Brain pericyte (primary cell): Measurements from ENCODE around the gene ROMO1.
"Not testable (repeated sequence)": the region's sequence is repeated elsewhere in the genome, so short reads cannot be mapped to it uniquely, and the experiment has no call there.

Experiments
- DNase-seq: peaks from one replicate; pipeline ENCODE4 v3.0.0-alpha.2; 2012; ENCODE audit warnings: low read depth, low spot score

The ROMO1 gene

DNA sequence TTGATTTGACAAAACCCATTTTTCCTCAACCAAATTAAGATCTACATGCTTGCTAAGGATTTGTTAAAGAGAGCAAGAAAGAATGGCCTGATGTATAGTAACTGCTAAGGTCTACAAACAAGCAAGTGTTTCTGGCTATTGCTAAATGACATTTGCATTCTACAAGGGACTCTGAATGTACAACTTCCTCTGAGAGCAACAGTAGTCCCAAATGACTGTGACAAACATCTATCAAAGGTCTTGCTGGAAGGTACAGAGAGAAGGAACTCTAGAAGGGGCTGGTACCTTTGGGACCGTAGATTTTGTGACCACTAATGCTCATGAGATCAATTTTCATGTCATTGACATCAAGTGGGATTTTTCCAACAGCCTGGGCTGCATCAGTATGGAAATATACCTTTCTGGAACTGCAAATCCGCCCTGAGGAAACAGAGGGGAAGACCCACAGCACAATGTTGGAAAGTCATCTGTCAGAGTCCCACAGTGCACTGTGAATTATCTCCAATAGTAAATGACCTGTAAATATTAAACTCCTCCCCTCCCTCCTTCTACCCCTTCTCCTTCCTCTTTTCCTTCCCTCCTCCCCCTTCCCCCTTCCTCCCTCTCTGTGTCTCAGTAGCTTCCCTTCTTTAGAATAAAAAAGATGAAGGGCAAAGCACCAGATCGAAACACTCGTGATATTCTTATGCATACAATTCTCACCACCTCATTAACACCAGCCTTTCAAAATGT, 18.6 kb upstream of the ROMO1 start:
- DNase-seq = no peak

DNA sequence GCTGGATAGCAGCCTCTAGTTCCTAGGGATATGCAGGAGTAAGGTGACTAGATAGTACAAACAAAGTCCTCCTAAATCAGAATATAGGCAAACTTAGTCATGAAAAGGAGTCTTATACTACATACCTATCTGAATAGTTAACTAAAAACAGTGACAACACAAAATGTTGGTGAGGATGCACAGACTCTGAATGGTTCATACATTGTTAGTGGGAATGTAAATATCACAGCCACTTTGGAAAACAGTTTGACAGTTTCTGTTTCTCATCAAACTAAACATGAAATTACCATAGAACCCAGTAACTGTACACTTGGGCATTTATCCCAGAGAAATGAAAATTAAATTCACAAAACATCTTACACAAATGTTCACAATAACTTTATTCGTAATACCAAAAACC, 17.2 kb upstream of the ROMO1 start:
- no peak for DNase-seq

DNA sequence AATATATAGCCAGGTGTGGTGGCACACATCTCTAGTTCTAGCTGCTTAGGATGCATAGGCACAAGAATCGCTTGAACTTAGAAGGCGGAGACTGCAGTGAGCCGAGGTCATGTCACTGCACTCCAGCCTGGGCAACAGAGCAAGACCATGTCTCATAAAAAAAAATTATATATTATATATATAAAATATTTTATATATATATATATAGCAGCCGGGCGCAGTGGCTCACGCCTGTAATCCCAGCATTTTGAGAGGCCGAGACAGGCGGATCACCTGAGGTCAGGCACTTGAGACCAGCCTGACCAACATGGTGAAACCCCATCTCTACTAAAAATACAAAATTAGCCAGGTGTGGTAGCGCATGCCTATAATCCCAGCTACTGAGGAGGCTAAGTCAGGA, 13.8 kb upstream of the ROMO1 start:
- DNase-seq = not testable (repeated sequence)

DNA sequence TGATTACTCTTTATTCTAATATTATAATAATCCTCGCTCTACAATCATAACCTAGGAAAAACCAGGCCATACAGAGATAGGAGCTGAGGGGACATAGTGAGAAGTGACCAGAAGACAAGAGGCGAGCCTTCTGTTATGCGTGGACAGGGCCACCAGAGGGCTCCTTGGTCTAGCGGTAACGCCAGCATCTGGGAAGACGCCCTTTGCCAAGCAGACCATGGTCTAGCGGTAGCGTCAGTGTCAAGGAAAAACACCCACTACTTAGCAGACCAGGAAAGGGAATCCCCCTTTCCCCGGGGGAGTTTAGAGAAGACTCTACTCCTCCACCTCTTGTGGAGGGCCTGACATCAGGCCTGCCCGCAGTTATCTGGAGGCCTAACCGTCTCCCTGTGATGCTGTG, 12.3 kb upstream of the ROMO1 start:
- DNase-seq = not testable (repeated sequence)

DNA sequence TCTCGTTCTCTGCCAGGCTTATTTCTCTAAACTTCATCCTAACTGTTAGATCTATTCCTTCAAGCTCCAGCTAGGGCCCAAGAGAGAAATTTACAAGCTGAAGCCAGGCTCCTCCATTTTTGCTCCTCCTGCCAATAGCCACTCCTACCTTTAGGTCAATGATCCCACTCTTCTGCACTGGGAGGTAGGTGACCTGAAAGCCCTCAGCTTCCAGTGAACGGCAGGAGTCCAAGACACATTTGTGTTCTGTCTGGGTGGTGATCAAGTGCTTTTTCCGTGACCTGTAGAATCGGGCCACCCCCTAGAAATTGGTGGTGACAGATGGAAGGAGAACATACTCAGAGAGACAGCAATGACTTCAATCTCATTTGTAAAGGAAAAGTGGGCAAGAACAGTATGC, 8.9 kb upstream of the ROMO1 start:
- DNase-seq = no peak

DNA sequence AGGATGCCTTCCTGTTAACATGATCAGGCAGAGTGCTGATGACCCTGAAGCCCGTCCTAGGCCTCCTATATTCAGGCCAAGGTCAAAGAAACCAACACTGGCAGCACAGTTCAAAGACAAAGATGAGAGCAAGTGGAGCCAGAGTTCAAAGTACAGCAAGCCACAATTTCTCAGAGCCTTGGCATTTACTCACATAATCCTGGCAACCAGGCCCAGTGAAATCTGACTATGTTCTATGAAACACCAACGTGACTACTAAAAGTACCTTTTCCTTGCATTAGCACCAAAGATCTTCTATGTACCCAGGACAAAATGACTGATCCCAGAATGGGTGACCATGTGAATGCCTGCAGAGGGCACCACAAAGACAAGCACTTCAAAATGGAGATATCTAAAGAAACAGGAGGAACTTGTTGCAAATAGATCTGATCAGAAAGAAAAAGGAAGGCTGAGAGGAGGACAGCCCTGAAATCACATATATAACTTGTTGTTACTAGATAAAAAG, 3.9 kb upstream of the ROMO1 start:
- no peak for DNase-seq

DNA sequence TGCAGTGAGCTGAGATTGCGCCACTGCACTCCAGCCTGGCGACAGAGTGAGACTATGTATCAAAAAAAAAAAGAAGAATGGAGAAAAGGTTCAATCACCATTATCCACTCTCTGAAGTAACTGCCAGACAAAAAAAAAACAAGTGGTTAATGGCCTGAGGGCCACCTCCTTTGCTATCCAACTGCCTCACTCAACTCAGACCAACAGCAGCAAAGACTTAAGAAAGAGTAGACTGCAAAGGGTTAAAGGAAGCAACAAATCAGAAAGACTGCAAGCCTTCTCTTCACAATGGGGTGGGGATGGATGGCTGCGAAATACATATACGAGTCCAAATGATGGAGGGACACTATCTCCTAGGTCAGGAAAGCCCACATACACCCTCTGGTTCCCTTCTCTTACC, 3.2 kb upstream of the ROMO1 start:
- no peak for DNase-seq

DNA sequence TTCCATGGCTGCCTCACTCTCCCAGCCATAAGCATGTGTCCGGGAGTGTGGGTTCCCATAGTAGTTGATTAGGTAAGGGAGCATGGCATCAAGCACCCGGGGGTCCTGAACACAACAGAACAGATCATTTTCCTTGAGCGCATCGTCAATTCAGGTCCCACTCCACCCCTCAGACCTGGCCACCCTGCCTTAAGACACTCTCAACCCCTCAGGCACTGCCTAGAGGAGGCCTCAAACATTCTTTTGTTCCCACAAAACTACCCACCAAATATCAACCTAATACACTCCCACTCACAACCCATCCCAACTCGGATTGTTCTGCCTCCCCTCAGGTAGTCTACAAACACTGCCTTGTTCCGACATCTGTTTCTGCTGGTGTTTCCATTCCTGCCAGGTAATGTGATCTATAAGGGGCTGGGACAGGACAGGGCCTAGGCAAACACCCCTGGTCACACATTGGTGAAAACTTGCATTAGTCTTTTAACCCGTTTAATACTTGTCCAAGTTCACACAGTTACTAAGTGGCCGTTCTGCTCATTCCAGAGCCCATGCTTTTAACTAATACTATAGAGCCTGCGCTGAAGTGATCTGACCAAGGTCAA, 1.4 kb upstream of the ROMO1 start:
- DNase-seq = no peak

DNA sequence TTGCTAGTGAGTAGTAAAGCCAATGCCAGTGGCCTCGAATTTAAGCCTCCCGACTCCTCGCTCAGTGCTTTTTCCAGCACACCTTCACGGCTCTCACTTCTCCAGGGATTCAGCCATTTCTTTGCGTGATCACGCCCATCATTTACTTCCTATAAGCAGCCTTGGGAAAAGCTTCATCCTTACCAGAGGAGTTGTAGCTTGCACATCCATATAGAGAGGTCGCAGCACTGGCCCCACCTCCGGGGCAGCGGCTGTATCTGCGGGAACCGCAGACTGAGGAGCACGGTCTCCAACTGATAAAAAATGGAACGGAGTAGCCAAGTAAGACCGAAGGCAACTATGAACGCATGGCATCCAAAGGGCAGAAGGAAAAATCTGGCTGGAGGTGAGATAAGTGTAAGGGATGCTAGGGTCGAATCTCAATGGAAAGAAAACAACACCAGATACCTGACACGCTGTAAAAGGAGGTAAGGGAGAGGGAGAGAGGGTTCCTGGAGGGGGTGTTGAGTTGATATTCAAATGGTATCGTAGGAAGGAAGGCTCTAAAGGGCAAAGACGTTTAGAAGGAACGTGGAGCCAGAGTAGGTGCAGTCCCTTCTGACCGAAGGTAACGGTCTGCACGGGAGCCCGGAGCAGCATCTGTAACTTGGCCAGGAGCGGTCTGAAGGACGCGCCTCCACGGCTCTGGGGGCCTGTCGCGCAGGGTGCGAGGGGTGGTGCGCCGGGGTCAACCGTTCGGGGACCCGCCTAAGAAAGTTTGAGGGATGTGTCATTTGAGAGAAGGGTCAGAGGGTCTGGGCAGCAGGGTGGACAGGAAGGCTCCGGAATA, 693 bp upstream of the ROMO1 start:
- DNase-seq = no peak

DNA sequence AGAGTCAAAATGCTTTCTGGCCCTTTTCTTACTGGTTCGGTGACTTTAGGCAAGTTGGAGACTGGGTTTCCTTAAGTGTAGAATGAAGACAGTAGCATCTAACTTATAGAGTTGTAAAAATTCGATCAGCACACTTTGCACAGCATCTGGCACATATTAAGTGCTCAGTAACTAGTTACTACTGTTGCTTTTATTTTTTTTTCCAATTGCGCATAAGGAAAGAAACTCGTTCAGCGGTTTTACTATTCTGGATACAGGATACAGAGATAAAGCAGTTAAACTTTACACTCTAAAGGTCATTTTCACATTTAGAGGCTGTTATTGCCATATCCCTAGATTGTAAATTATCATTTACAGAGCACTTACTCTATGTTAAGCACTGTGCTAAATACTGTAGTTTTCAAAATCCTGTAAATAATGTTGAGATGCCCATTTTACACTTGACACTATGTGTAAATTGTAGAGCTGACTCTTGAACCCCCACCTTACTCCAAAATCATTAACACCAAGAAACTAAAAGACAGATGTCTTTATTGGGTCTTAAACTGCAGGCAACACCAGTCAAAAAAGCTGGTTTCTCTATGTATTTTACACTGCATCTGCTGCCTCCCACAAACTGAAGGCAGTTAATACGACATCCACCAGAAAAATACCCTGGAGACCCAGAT, 886 bp downstream of the ROMO1 start:
- DNase-seq = no peak

DNA sequence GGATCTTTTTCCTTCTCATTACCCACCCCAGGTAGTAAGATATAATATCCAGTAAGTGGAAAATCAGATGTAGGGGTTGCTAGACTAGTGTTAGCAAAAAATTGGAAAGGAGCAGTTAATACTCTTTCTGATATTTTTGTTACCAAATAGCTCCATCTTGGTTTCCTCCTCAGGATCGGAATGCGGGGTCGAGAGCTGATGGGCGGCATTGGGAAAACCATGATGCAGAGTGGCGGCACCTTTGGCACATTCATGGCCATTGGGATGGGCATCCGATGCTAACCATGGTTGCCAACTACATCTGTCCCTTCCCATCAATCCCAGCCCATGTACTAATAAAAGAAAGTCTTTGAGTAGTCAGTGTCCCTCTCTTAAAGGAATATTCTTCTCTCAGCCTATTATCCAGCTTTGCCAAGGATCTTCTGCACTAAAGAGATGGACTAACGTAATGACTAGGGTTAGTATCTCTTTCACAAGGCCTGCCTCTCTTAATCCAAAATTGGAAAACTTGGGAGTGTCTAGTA, 1.5 kb downstream of the ROMO1 start:
- no peak for DNase-seq

DNA sequence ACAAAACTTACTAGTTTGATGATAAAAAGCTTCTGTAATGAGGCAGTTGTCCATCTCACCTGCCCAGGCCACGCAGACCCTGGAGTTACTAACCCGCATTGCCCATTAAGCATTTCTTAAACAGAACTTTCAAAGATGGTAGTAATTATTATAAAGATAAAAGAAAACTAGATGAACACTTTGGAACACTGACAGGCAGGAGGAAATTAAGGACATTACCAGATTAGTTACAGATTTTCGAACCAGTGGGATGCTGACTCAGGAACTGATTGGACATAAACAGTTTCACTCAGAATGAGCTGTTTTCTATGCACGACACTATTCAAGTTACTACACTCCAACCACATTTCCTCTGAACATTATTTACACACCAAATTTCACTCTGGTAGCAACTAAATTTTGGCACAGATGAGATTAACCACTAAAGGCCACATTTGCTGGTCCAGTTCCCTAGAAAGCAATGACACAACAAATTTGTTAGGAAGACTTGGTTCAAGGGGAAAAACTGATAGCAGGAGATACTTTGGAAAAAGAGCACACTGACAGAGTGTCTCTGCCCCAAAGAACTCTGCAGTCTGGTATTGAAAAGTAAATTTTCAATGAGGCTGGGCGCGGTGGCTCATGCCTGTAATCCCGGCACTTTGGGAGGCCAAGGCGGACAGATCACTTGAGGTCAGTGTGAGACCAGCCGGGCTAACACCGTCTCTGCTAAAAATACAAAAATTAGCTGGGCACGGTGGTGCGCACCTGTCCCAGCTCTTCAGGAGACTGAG, 3.0 kb downstream of the ROMO1 start:
- DNase-seq = no peak

DNA sequence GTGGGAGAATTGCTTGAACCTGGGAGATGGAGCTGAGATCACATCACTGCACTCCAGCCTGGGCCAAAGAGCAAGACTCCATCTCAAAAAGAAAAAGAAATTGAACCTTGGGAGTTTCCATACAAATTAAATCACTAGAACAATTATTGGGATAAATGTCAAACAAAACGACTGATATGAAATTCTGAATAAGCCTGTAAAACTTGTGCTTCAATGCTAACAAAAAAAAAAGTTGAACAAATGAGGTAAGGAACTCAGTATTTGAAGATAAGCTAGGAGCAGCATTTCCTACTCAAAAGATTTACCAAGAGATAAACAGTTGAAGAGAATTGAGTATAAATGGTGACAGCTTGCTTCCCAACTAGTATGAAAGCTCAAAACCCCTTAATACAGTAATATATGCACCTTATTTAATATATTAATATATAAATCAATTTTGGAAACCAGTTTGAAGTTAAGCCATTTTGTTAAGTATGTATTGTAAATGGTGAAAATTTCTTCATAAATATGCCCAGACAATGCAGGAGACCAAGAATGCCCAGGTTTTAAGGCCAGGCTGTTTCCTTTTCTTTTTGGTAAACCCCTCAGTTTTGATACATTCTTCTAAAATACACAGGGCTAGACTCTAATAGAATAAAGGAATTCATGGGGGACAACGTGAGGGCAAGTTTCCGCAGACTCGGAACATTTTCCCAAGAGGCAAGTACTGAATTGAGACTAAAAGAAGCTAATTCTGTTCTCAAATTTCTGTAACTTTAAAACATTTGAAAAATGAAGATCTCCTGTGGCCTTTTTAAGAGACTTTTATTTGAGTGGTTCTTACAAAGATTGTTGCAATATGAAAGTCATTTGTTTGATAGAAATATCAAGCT, 3.9 kb downstream of the ROMO1 start:
- DNase-seq = no peak

DNA sequence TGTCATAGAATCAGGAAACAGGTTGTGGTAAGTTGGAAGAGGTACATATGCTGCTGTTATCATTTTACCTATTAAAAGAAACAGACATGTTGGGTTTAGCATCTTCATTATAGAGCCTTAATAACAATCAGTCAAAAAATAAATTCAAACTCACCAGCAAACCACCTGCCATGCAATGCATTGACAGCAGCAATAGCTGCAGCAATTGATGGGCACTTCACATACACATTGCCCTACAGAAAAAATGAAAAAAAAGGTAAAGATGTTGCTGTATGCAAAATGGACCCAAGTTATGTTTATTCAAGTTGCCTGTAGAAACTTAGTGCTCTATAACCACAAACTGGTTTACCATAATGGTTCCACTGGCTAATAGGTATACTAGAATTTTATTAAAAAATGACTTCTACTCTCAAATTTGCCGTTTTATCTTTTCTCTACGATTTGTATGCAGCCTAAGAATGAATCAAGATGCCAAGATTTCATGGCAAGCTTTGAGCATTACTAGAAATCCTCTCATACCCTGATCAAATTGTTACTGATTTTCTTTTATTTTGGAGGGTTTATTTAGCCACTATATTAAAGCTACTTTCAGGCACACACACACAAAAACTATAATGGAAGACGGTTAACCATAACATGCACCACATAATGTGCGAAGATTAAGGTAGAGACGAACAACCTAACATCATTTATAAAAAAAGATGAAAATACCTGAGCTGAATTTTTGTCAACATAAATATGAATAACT, 5.5 kb downstream of the ROMO1 start:
- no peak for DNase-seq

DNA sequence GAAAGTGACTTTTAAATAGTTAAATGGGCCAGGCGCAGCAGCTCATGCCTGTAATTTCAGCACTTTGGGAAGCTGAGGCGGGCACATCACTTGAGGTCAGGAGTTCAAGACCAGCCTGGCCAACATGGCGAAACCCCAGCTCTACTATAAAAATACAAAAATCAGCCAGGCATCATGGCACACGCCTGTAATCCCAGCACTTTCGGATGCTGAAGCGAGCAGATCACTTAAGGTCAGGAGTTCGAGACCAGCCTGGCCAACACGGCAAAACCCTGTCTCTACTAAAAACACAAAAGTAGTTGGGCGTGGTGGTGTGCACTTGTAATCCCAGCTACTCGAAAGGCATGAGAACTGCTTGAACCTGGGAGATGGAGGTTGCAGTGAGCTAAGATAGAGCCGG, 6.7 kb downstream of the ROMO1 start:
- DNase-seq = not testable (repeated sequence)

DNA sequence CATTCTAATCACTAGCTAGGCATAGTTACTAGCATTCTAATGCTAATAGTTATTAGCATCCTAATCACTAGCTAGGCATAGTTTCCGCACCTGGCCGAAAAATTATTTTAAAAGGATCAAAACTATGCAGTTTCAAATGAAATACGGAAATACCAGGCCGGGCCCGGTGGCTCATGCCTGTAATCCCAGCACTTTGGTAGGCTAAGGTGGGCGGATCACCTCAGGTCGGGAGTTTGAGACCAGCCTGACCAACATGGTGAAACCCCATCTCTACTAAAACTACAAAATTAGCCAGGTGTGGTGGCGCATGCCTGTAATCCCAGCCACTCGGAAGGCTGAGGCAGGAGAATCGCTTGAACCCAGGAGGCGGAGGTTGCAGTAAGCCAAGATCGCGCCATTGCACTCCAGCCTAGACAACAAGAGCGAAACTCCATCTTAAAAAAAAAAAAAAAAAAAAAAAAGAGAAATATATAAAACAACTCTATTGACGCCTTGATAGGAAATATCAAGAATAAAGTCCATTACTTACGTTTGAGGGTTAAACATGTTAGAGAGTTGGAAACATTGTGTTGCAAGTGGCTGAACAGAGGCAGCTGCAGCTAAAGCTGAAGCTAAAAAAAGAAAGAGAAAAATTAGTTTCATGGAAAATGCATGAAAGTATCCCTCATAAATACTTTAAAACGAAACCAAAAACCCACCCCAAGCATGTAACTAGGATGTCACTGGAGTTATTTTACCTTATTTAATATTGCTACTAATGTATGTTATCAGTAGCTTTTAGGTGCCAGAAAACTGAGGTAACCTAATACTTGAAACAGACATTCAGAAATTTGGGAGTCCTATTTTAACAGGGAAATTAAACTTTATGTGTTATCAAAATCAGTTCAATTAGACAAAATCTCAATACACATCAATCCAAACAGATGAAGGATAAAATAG, 7.7 kb downstream of the ROMO1 start:
- DNase-seq = not testable (repeated sequence)

DNA sequence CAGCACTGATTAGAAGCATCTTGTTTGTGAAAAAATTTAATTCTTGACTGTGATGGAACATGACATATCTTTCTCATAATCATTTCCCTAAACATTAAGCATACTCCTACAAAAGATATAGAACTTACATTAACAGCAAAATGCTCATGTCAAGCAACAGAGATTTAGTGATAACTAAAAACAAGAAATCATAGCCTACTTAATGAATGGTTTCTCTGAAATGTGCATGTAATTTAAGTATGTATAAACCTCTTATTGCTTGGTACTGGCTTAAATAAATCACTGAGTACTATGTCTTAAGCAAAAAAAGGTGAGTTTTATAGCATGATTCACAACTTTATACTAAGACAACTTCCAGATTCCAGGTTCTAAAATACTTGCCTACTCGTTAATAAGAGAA, 9.3 kb downstream of the ROMO1 start:
- DNase-seq = no peak

DNA sequence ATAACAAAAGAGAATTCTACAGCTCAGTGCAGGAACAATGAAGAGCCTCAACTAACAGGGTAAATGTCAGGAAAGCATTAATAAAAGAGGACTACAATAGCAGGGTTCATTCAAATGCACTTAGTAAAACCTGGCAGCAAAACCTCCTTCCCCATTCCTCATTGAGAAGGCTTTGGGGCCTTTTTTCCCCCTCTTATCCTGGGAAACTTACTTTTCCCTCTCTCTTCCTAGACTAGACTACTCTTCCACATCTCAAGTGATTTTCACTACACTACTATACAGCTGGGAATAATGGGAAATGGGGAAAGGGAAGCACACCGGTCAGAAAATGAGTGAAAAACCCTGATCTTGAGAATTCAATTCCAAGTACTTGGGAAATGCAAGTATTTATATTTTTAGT, 10.1 kb downstream of the ROMO1 start:
- DNase-seq = no peak
